Kidney epithelial cell (primary cell): ENCODE results near the gene ZBTB33. TPM values are rescaled to one million over a fixed set of nuclear protein-coding genes. Genes with fewer than 3 reads are reported as not detected.

Experiments
- DNase-seq: peaks from one replicate; pipeline ENCODE4 v3.0.0-alpha.2; 2010; ENCODE audit warnings: low read depth
- H3K27me3 ChIP-seq: 2 replicates; pipeline ENCODE4 v1.6.0; 2011; ENCODE audit warnings: low read length; ENCODE audit not compliant: control insufficient read depth, insufficient read depth
- H3K36me3 ChIP-seq: 2 replicates; pipeline ENCODE4 v1.5.1; 2011; ENCODE audit warnings: low read length; ENCODE audit not compliant: control insufficient read depth, insufficient read depth
- H3K4me3 ChIP-seq: 2 replicates; pipeline ENCODE4 v1.5.1; 2011; ENCODE audit warnings: low read depth, mild to moderate bottlenecking, control low read depth, low read length
- CTCF ChIP-seq: IDR thresholded peaks from 2 replicates; pipeline ENCODE4 v1.5.1; 2011; ENCODE audit warnings: mild to moderate bottlenecking, moderate library complexity, low read length, control low read depth, inconsistent platforms; ENCODE audit not compliant: insufficient read depth, poor library complexity, severe bottlenecking
- total RNA-seq: library from RNA; depleted of rRNA; stranded (reverse); fragments of >200 nt; gene quantifications from 2 replicates; pipeline ENCODE4 v1.2.3, GENCODE V29; 2015

The ZBTB33 gene
- total RNA-seq, 1 donor from 2014 or later = 23.7 TPM

GRCh38 chrX:120251471-120252011 is 929 bp downstream of the ZBTB33 start:
- no peaks in the 10 kb centered on the region for H3K36me3 ChIP-seq
- no peak for TF ChIP-seq CTCF
- DNase-seq = no peak

GRCh38 chrX:120253784-120254183 is 3.2 kb downstream of the ZBTB33 start:
- Histone ChIP-seq H3K27me3 (no peaks in the 10 kb centered on the region), H3K4me3 (no peak overlapping the region), H3K36me3 (no peaks in the 10 kb centered on the region)
- no peak for TF ChIP-seq CTCF
- DNase-seq = no peak

More at GRCh38 chrX:120251471-120252011, 929 bp downstream of the ZBTB33 start:
- H3K27me3 ChIP-seq = no peaks in the 10 kb centered on the region
- peak overlapping the region; percentile 78 for H3K4me3 ChIP-seq

DNA sequence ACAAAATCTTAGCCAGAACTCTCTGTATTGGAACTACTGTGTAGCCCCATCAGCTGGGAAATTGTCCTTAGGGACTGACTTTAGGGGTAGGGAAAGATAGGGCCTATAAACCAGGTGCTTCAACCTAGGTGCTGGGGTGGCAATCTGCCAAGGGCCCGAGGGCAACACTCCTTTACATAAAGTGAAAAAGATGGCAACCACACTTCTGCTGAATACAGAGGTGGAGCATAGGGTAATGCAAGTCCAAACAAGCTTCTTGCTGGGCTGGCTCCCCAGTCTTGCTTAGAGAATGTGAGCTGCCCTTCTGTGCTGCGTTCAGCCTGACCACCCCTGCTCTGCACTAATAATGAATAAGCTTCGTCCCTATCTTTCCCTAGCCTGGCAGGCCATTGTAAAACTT is 9.8 kb downstream of the ZBTB33 start:
- no peaks in the 10 kb centered on the region for H3K27me3 ChIP-seq
- H3K36me3 ChIP-seq = no peaks in the 10 kb centered on the region
- DNase-seq = no peak
- no peak overlapping the region for H3K4me3 ChIP-seq
- no peak for TF ChIP-seq CTCF

GRCh38 chrX:120262859-120263708 is 12.5 kb downstream of the ZBTB33 start:
- TF ChIP-seq CTCF = no peak
- Histone ChIP-seq H3K36me3 (no peaks in the 10 kb centered on the region), H3K27me3 (no peaks in the 10 kb centered on the region), H3K4me3 (no peak overlapping the region)
- no peak for DNase-seq

DNA sequence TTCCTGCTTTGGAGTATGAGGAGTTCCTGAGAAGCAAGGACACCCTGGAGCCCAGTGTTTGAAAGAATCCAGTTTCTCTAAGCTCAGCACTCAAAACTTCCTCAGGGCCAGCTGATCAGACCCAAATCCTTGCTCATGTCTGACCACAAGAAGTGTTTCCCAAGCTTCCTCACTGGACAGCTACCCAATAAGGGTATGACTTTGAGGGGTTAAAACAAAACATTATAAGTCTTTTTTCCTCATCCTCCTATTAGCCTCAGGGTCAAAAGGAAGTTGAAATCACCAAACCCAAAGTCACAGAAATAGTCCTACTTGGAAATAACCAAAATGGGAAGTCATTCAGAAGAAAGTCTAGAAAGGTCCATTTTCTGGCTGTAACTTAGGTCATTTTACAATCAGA is 13.7 kb downstream of the ZBTB33 start:
- no peak for DNase-seq
- Histone ChIP-seq H3K27me3 (no peaks in the 10 kb centered on the region), H3K36me3 (no peaks in the 10 kb centered on the region), H3K4me3 (no peak overlapping the region)
- no peak for TF ChIP-seq CTCF
